GM19328 (cell line): ENCODE data around the gene DRAP1.

Source experiments
- ATAC-seq: cut with Tn5 transposase; IDR thresholded peaks from one replicate; pipeline ENCODE4 v1.9.1; 2021; ENCODE audit warnings: mild to moderate bottlenecking, moderate library complexity; ENCODE audit not compliant: unreplicated experiment

The DRAP1 gene

DNA sequence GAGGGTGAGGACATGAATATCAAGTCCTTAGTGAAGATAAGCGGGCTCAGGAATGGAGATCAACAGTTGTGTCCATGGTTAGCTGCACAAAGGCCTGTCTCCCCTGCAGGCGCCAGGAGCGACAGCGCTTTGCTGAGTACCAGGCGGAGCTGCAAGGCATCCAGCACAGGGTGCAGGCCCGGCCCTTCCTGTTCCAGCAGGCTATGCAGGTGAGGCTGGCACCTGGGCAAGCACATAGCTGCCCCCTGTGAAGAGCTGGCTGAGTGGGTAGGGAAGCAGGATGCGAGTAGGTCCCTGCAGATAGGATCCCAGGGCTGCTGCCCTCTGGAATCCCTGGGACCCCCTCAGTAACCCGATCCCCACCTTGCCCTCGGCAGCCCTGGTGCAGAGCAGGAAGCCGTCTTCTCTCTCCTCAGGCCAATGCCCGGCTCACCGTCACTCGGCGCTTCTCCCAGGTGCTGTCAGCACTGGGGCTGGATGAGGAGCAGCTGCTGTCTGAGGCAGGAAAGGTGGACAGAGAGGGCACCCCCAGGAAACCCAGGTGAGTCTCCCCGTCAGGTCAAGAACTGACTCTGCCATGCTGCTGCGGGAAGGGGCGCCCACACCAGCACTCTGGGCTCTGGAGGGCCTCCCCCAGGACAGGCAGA lies 39.7 kb downstream of the DRAP1 start:
- ATAC-seq: no peak

- ATAC-seq: no peak
These were observed 41.6 kb downstream of the DRAP1 start for GRCh38 chr11:65960824-65961266.

- peak; percentile 93 for ATAC-seq
These were observed 42.3 kb downstream of the DRAP1 start, which contains the start of gene SART1 for GRCh38 chr11:65961267-65962140. Gene SART1 (plus strand): TSS chr11:65961734. CDS start chr11:65961781, 47 bp downstream.

DNA sequence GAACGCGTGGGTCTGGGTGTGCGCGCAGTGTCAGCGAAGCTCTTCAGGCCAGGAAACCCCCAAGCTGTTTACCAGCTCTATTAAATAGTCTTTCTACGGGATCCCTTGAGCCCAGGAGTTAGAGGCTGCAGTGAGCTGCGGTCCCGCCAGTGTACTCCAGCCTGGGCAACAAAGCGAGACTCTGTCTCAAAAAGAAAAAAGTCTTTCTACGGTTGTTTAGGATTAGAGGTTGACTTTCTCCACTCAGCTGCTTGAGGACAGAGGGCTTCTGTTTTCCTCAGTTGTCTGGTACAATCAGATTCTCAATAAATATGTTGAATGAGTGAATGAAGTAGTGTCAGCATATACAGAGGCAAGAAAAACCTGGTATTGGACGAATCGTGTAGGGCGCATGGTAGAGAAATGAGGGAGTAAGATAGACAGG lies 42.9 kb downstream of the DRAP1 start:
- no peak for ATAC-seq

GRCh38 chr11:65964906-65965305 lies 45.7 kb downstream of the DRAP1 start:
- no peak for ATAC-seq

- ATAC-seq: no peak
These were observed 46.9 kb downstream of the DRAP1 start for GRCh38 chr11:65965986-65966762.

- no peak for ATAC-seq
These were observed 48.2 kb downstream of the DRAP1 start for GRCh38 chr11:65967329-65967934.

- ATAC-seq: no peak
These were observed 49.6 kb downstream of the DRAP1 start for GRCh38 chr11:65968600-65969482.
